Sigmoid colon (tissue), 3 donors: Measurements from ENCODE around the gene TMC8.

Experiments
- CTCF ChIP-seq, 4 experiments: fragments of 450-650 bp in 3 of 4; fragments of 200-600 bp in 1 of 4; IDR thresholded peaks; one replicate each; pipeline ENCODE4 v1.5.1; 2016 to 2019; ENCODE audit warnings: antibody characterized with exemption in 4 of 4, mild to moderate bottlenecking in 3 of 4, moderate library complexity in 2 of 4
- POLR2A ChIP-seq, 2 donors: fragments of 450-650 bp; IDR thresholded peaks; one replicate each; pipeline ENCODE4 v1.6.1; 2016; ENCODE audit warnings: antibody characterized with exemption in 2 of 2, mild to moderate bottlenecking in 2 of 2, moderate library complexity in 2 of 2

- TF ChIP-seq CTCF (IDR thresholded peaks at IDR 0.05) (no peak), POLR2A (IDR thresholded peaks at IDR 0.05) (no peak)
These were observed 15.5 kb upstream of the TMC8 start for GRCh38 chr17:78114831-78115723.
